GM23338 (cell line): ENCODE results near the gene NCOA7. TPM values are rescaled to one million over a fixed set of nuclear protein-coding genes. Genes with fewer than 3 reads are reported as not detected.

Experiments
- ATAC-seq: fragments of 200-7000 bp; cut with Tn5 transposase; 3 replicates; pipeline ENCODE4 v1.9.1; 2020
- DNase-seq: peaks from one replicate; pipeline ENCODE4 v3.0.0-alpha.2; 2015; ENCODE audit warnings: low spot score
- H2AFZ ChIP-seq: fragments of 200-600 bp; sonication (generic); 2 replicates; pipeline ENCODE4 v1.8.0; 2016; ENCODE audit warnings: antibody characterized with exemption, mild to moderate bottlenecking, moderate library complexity
- H3F3A ChIP-seq: fragments of 200-600 bp; sonication (generic); replicated peaks from 2 replicates; pipeline ENCODE4 v1.8.0; 2017; ENCODE audit warnings: antibody characterized with exemption, mixed run types, low read depth
- H3K27ac ChIP-seq: fragments of 200-600 bp; sonication (generic); 2 replicates; pipeline ENCODE4 v1.6.1; 2016; ENCODE audit warnings: low read depth
- H3K27me3 ChIP-seq: fragments of 200-600 bp; sonication (generic); 2 replicates; pipeline ENCODE4 v1.8.0; 2016; ENCODE audit warnings: mild to moderate bottlenecking, mixed run types, moderate library complexity; ENCODE audit not compliant: insufficient read depth
- H3K36me3 ChIP-seq: fragments of 200-600 bp; sonication (generic); 2 replicates; pipeline ENCODE4 v1.8.0; 2016; ENCODE audit warnings: mild to moderate bottlenecking; ENCODE audit not compliant: insufficient read depth
- H3K4me1 ChIP-seq: fragments of 200-600 bp; sonication (generic); 2 replicates; pipeline ENCODE4 v1.8.0; 2016; ENCODE audit warnings: mild to moderate bottlenecking, moderate library complexity; ENCODE audit not compliant: insufficient read depth
- H3K4me2 ChIP-seq: fragments of 200-600 bp; sonication (generic); 2 replicates; pipeline ENCODE4 v1.7.1; 2017; ENCODE audit warnings: mixed run types
- H3K4me3 ChIP-seq: fragments of 200-600 bp; sonication (generic); 2 replicates; pipeline ENCODE4 v1.6.1; 2016; ENCODE audit warnings: mixed run types
- H3K79me2 ChIP-seq: fragments of 200-600 bp; sonication (generic); replicated peaks from 2 replicates; pipeline ENCODE4 v1.8.0; 2017; ENCODE audit warnings: mild to moderate bottlenecking; ENCODE audit not compliant: insufficient read depth
- H3K9me2 ChIP-seq: fragments of 200-600 bp; sonication (generic); 2 replicates; pipeline ENCODE4 v1.8.0; 2017; ENCODE audit not compliant: insufficient read depth
- H4K20me1 ChIP-seq: fragments of 200-600 bp; sonication (generic); replicated peaks from 2 replicates; pipeline ENCODE4 v1.8.0; 2017; ENCODE audit warnings: mild to moderate bottlenecking; ENCODE audit not compliant: insufficient read depth
- H3K27ac Mint-ChIP-seq: 2 replicates; pipeline ENCODE4 v1.8.0; 2020; ENCODE audit warnings: inconsistent platforms, mild to moderate bottlenecking, moderate library complexity, mixed read lengths
- H3K27me3 Mint-ChIP-seq: 3 replicates; pipeline ENCODE4 v1.8.0; 2022; ENCODE audit warnings: low read depth, mild to moderate bottlenecking, moderate library complexity, mixed read lengths, inconsistent platforms; ENCODE audit not compliant: insufficient read depth, poor library complexity
- H3K36me3 Mint-ChIP-seq: 3 replicates; pipeline ENCODE4 v1.8.0; 2021; ENCODE audit warnings: low read depth, mild to moderate bottlenecking, inconsistent platforms, moderate library complexity, mixed read lengths
- H3K4me1 Mint-ChIP-seq: 3 replicates; pipeline ENCODE4 v1.8.0; 2020; ENCODE audit warnings: mild to moderate bottlenecking, inconsistent platforms, mixed read lengths
- H3K4me3 Mint-ChIP-seq: 3 replicates; pipeline ENCODE4 v1.8.0; 2021; ENCODE audit warnings: moderate library complexity, mild to moderate bottlenecking, inconsistent platforms, mixed read lengths
- H3K9me3 Mint-ChIP-seq: 3 replicates; pipeline ENCODE4 v1.8.0; 2020; ENCODE audit warnings: moderate library complexity, mild to moderate bottlenecking, inconsistent platforms, mixed read lengths
- JUNB ChIP-seq: IDR thresholded peaks from one replicate; pipeline ENCODE4 v1.6.1; 2016; ENCODE audit warnings: antibody characterized with exemption; ENCODE audit not compliant: unreplicated experiment
- NANOG ChIP-seq: IDR thresholded peaks from 2 replicates; pipeline ENCODE4 v1.6.1; 2016; ENCODE audit warnings: antibody characterized with exemption, borderline replicate concordance
- ZNF331 ChIP-seq: fragments of 250-450 bp; sonication (Bioruptor Pico); IDR thresholded peaks from 2 replicates; pipeline ENCODE4 v1.5.0; 2020; ENCODE audit warnings: low read depth, mild to moderate bottlenecking, moderate library complexity
- polyA plus RNA-seq: library from polyadenylated mRNA; unstranded; fragments of >200 nt; fragmentation: Nextera tagmentation; extraction: Ambion mirVana; gene quantifications from 2 replicates; pipeline ENCODE4 v1.2.1, GENCODE V29; 2016
- total RNA-seq: library from RNA; depleted of rRNA; stranded (reverse); fragments of >200 nt; shearing (Covaris generic); gene quantifications from 2 replicates; pipeline ENCODE4 v1.2.3, GENCODE V29; 2014
- TF ChIP-seq, protein P1 (sequence below): fragments of 250-450 bp; sonication (Bioruptor Pico); IDR thresholded peaks from 2 replicates; pipeline ENCODE4 v1.5.0; 2020; ENCODE audit warnings: mild to moderate bottlenecking, moderate library complexity
- TF ChIP-seq, protein P2 (sequence below), 2 experiments: fragments of 200-600 bp in 1 of 2; sonication (generic) in 1 of 2; conservative IDR thresholded peaks; 2 replicates each; pipeline versions ENCODE4 v1.5.1 to v1.6.1; 2016 to 2017; ENCODE audit warnings: antibody characterized with exemption in 2 of 2, low read depth in 2 of 2, mild to moderate bottlenecking in 2 of 2, moderate library complexity in 1 of 2
- TF ChIP-seq, protein P3 (sequence below): IDR thresholded peaks from 2 replicates; pipeline ENCODE4 v1.6.1; 2016; ENCODE audit warnings: antibody characterized with exemption

NCOA7 gene
- total and polyA plus RNA-seq, 2 experiments from 2014 or later: 9.3 to 15.7 TPM

DNA sequence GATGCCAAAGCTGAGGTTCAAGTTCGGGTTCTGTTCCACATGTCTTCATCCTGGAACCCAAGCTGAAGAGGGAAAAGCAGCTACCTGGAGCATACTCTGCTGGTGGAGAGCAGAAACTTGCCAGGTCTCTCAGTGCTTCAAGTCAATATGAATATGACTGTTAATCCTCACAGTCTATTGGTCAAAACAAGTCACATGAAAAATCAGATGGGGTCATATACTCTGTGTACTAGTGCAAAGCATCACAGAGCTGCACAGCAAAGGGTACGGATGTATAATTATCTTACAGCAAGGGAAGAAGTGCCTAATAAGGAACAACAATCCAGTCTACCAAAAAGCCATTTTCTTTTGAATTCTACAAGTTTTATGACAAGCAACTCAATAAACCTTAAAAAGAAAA lies 11.6 kb downstream of the NCOA7 start (continued):
- no peak for TF ChIP-seq NANOG
- TF ChIP-seq, protein P1, sequence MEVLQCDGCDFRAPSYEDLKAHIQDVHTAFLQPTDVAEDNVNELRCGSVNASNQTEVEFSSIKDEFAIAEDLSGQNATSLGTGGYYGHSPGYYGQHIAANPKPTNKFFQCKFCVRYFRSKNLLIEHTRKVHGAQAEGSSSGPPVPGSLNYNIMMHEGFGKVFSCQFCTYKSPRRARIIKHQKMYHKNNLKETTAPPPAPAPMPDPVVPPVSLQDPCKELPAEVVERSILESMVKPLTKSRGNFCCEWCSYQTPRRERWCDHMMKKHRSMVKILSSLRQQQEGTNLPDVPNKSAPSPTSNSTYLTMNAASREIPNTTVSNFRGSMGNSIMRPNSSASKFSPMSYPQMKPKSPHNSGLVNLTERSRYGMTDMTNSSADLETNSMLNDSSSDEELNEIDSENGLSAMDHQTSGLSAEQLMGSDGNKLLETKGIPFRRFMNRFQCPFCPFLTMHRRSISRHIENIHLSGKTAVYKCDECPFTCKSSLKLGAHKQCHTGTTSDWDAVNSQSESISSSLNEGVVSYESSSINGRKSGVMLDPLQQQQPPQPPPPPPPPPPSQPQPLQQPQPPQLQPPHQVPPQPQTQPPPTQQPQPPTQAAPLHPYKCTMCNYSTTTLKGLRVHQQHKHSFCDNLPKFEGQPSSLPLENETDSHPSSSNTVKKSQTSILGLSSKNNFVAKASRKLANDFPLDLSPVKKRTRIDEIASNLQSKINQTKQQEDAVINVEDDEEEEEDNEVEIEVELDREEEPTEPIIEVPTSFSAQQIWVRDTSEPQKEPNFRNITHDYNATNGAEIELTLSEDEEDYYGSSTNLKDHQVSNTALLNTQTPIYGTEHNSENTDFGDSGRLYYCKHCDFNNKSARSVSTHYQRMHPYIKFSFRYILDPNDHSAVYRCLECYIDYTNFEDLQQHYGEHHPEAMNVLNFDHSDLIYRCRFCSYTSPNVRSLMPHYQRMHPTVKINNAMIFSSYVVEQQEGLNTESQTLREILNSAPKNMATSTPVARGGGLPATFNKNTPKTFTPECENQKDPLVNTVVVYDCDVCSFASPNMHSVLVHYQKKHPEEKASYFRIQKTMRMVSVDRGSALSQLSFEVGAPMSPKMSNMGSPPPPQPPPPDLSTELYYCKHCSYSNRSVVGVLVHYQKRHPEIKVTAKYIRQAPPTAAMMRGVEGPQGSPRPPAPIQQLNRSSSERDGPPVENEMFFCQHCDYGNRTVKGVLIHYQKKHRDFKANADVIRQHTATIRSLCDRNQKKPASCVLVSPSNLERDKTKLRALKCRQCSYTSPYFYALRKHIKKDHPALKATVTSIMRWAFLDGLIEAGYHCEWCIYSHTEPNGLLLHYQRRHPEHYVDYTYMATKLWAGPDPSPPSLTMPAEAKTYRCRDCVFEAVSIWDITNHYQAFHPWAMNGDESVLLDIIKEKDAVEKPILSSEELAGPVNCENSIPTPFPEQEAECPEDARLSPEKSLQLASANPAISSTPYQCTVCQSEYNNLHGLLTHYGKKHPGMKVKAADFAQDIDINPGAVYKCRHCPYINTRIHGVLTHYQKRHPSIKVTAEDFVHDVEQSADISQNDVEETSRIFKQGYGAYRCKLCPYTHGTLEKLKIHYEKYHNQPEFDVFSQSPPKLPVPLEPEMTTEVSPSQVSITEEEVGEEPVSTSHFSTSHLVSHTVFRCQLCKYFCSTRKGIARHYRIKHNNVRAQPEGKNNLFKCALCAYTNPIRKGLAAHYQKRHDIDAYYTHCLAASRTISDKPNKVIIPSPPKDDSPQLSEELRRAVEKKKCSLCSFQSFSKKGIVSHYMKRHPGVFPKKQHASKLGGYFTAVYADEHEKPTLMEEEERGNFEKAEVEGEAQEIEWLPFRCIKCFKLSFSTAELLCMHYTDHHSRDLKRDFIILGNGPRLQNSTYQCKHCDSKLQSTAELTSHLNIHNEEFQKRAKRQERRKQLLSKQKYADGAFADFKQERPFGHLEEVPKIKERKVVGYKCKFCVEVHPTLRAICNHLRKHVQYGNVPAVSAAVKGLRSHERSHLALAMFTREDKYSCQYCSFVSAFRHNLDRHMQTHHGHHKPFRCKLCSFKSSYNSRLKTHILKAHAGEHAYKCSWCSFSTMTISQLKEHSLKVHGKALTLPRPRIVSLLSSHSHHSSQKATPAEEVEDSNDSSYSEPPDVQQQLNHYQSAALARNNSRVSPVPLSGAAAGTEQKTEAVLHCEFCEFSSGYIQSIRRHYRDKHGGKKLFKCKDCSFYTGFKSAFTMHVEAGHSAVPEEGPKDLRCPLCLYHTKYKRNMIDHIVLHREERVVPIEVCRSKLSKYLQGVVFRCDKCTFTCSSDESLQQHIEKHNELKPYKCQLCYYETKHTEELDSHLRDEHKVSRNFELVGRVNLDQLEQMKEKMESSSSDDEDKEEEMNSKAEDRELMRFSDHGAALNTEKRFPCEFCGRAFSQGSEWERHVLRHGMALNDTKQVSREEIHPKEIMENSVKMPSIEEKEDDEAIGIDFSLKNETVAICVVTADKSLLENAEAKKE (CRISPR knock-in tag): no peak

DNA sequence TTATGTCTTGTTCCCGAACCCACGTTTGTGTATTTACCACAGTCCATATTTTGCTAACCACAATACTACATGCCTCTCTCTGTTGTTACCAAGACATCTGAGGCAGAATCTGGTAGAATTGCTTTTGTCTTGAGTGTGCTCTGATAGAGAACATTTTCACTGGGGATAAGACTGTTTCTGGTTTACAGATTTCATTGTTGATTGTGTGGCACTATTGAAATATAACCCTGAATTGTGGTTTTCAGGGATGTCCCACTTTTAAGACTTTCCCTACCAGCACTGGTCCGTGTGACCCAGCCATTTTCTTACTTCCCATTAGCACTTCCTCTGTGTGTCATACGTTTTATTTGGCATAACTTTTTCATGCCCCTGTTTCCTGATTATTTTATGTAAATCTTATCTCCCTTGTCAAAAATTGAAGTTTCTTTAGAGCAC lies 12.2 kb downstream of the NCOA7 start:
- Histone ChIP-seq H3K4me2 (no peak overlapping the region), H3K27ac (no peak overlapping the region), H3K79me2 (no peaks in the 10 kb centered on the region; the same call in 1 of the 2 replicates), H3K9me2 (no peaks in the 10 kb centered on the region), H2AFZ (no peak overlapping the region), H3K27me3 (no peaks in the 10 kb centered on the region), H3K4me3 (no peak overlapping the region), H3K36me3 (no peaks in the 10 kb centered on the region), H3F3A (no peaks in the 10 kb centered on the region), H4K20me1 (no peaks in the 10 kb centered on the region; the same call in 1 of the 2 replicates), H3K4me1 (no peaks in the 10 kb centered on the region)
- Mint-ChIP-seq H3K9me3 (no peaks in the 10 kb centered on the region), H3K4me1 (peaks cover 7% of the 10 kb centered on the region; the same call in 1 of the 3 replicates), H3K4me3 (no peak overlapping the region), H3K27me3 (peaks cover 2% of the 10 kb centered on the region), H3K36me3 (no peaks in the 10 kb centered on the region), H3K27ac (no peak overlapping the region)
- ATAC-seq (no peak), DNase-seq (no peak)
- TF ChIP-seq JUNB (no peak), NANOG (no peak), ZNF331 (CRISPR knock-in tag) (no peak)
- TF ChIP-seq, protein P2, sequence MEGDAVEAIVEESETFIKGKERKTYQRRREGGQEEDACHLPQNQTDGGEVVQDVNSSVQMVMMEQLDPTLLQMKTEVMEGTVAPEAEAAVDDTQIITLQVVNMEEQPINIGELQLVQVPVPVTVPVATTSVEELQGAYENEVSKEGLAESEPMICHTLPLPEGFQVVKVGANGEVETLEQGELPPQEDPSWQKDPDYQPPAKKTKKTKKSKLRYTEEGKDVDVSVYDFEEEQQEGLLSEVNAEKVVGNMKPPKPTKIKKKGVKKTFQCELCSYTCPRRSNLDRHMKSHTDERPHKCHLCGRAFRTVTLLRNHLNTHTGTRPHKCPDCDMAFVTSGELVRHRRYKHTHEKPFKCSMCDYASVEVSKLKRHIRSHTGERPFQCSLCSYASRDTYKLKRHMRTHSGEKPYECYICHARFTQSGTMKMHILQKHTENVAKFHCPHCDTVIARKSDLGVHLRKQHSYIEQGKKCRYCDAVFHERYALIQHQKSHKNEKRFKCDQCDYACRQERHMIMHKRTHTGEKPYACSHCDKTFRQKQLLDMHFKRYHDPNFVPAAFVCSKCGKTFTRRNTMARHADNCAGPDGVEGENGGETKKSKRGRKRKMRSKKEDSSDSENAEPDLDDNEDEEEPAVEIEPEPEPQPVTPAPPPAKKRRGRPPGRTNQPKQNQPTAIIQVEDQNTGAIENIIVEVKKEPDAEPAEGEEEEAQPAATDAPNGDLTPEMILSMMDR (conservative IDR thresholded peaks at IDR 0.05; ENCODE audit: low read depth in 2 of 2): no peak
- TF ChIP-seq, protein P3, sequence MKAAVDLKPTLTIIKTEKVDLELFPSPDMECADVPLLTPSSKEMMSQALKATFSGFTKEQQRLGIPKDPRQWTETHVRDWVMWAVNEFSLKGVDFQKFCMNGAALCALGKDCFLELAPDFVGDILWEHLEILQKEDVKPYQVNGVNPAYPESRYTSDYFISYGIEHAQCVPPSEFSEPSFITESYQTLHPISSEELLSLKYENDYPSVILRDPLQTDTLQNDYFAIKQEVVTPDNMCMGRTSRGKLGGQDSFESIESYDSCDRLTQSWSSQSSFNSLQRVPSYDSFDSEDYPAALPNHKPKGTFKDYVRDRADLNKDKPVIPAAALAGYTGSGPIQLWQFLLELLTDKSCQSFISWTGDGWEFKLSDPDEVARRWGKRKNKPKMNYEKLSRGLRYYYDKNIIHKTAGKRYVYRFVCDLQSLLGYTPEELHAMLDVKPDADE: no peak
- TF ChIP-seq, protein P1 (CRISPR knock-in tag): no peak
